HEK293 (cell line): ENCODE measurements around the gene ETHE1.

Source experiments
- CTCF ChIA-PET: fragments of 350-600 bp; formaldehyde crosslinking; extraction: SDS; loops from one replicate; lab custom pipeline; 2021; ENCODE audit warnings: antibody characterized with exemption; lab: Yijun Ruan, JAX
- POLR2A ChIA-PET: fragments of 300-600 bp; formaldehyde crosslinking; extraction: SDS; loops from one replicate; lab custom pipeline; 2020; ENCODE audit warnings: antibody characterized with exemption, inconsistent platforms; lab: Yijun Ruan, JAX
- H3K27ac ChIP-seq: fragments of 200-500 bp; sonication (Bioruptor generic); 2 replicates; pipeline ENCODE4 v1.5.1; 2014; ENCODE audit warnings: low read depth, low read length, control low read depth, inconsistent platforms; ENCODE audit errors: extremely low read depth
- H3K36me3 ChIP-seq, 2 experiments: fragments of 200-500 bp in 1 of 2; sonication (Bioruptor generic) in 1 of 2; 1 replicate in 1 of 2; 2 replicates in 1 of 2; pipeline ENCODE4 v1.5.1; 2014 to 2017; ENCODE audit warnings: inconsistent platforms in 2 of 2, low read length in 2 of 2; ENCODE audit not compliant: control insufficient read depth in 2 of 2, insufficient read depth in 1 of 2
- H3K4me1 ChIP-seq: fragments of 200-500 bp; sonication (Bioruptor generic); 2 replicates; pipeline ENCODE4 v1.5.1; 2014; ENCODE audit warnings: mild to moderate bottlenecking, low read length, inconsistent platforms; ENCODE audit not compliant: control insufficient read depth, insufficient read depth
- H3K4me3 ChIP-seq: 2 replicates; pipeline ENCODE4 v1.5.1; 2011; ENCODE audit warnings: low read depth, mild to moderate bottlenecking, control low read depth, low read length, moderate library complexity
- H3K9me3 ChIP-seq: fragments of 200-500 bp; sonication (Bioruptor generic); 2 replicates; pipeline ENCODE4 v1.5.1; 2014; ENCODE audit warnings: low read depth, low read length, inconsistent platforms; ENCODE audit not compliant: control insufficient read depth, insufficient read depth
- BCL6B ChIP-seq: fragments of 450-650 bp; formaldehyde crosslinking; IDR thresholded peaks from 2 replicates; pipeline ENCODE4 v1.5.1; 2017; ENCODE audit warnings: missing biosample characterization, missing genetic modification characterization
- GLIS1 ChIP-seq: fragments of 450-650 bp; formaldehyde crosslinking; IDR thresholded peaks from 2 replicates; pipeline ENCODE4 v1.5.1; 2016; ENCODE audit warnings: missing biosample characterization, missing genetic modification characterization
- MZF1 ChIP-seq: fragments of 450-650 bp; formaldehyde crosslinking; IDR thresholded peaks from 2 replicates; pipeline ENCODE4 v1.5.1; 2017; ENCODE audit warnings: missing biosample characterization, missing genetic modification characterization, borderline replicate concordance
- PRDM2 ChIP-seq: fragments of 450-650 bp; formaldehyde crosslinking; IDR thresholded peaks from 2 replicates; pipeline ENCODE4 v1.5.1; 2016; ENCODE audit warnings: missing biosample characterization, missing genetic modification characterization, borderline replicate concordance
- SCRT2 ChIP-seq: fragments of 450-650 bp; formaldehyde crosslinking; IDR thresholded peaks from 2 replicates; pipeline ENCODE4 v1.5.1; 2016; ENCODE audit warnings: missing biosample characterization, missing genetic modification characterization
- TSHZ1 ChIP-seq: fragments of 450-650 bp; formaldehyde crosslinking; IDR thresholded peaks from 2 replicates; pipeline ENCODE4 v1.5.1; 2016; ENCODE audit warnings: missing biosample characterization, missing genetic modification characterization, borderline replicate concordance
- ZBTB17 ChIP-seq: fragments of 450-650 bp; formaldehyde crosslinking; IDR thresholded peaks from 2 replicates; pipeline ENCODE4 v1.5.1; 2016; ENCODE audit warnings: missing biosample characterization, missing genetic modification characterization
- ZBTB20 ChIP-seq: fragments of 450-650 bp; formaldehyde crosslinking; IDR thresholded peaks from 2 replicates; pipeline ENCODE4 v1.5.1; 2016; ENCODE audit warnings: missing biosample characterization, missing genetic modification characterization
- ZBTB6 ChIP-seq: fragments of 450-650 bp; formaldehyde crosslinking; IDR thresholded peaks from 2 replicates; pipeline ENCODE4 v1.5.1; 2017; ENCODE audit warnings: missing biosample characterization, missing genetic modification characterization
- ZFHX2 ChIP-seq: fragments of 450-650 bp; formaldehyde crosslinking; conservative IDR thresholded peaks from 2 replicates; pipeline ENCODE4 v1.5.1; 2016; ENCODE audit warnings: missing biosample characterization, missing genetic modification characterization
- ZFP37 ChIP-seq: fragments of 450-650 bp; formaldehyde crosslinking; IDR thresholded peaks from 2 replicates; pipeline ENCODE4 v1.5.1; 2016; ENCODE audit warnings: missing biosample characterization, missing genetic modification characterization
- ZIC2 ChIP-seq: fragments of 450-650 bp; formaldehyde crosslinking; IDR thresholded peaks from 2 replicates; pipeline ENCODE4 v1.5.1; 2016; ENCODE audit warnings: missing biosample characterization, missing genetic modification characterization
- ZNF121 ChIP-seq: fragments of 450-650 bp; formaldehyde crosslinking; IDR thresholded peaks from 2 replicates; pipeline ENCODE4 v1.5.1; 2016; ENCODE audit warnings: missing biosample characterization, missing genetic modification characterization
- ZNF133 ChIP-seq: fragments of 450-650 bp; formaldehyde crosslinking; IDR thresholded peaks from 2 replicates; pipeline ENCODE4 v1.5.1; 2016; ENCODE audit warnings: missing biosample characterization, missing genetic modification characterization
- ZNF433 ChIP-seq: fragments of 450-650 bp; formaldehyde crosslinking; IDR thresholded peaks from 2 replicates; pipeline ENCODE4 v1.5.1; 2016; ENCODE audit warnings: missing biosample characterization, missing genetic modification characterization, low read depth
- ZNF521 ChIP-seq: fragments of 450-650 bp; formaldehyde crosslinking; IDR thresholded peaks from 2 replicates; pipeline ENCODE4 v1.5.1; 2017; ENCODE audit warnings: missing biosample characterization, mild to moderate bottlenecking, missing genetic modification characterization
- ZNF596 ChIP-seq: fragments of 450-650 bp; IDR thresholded peaks from 2 replicates; pipeline ENCODE4 v1.5.0; 2018; ENCODE audit warnings: missing biosample characterization, mild to moderate bottlenecking, missing genetic modification characterization, moderate library complexity
- ZNF654 ChIP-seq: fragments of 450-650 bp; formaldehyde crosslinking; IDR thresholded peaks from 2 replicates; pipeline ENCODE4 v1.5.1; 2016; ENCODE audit warnings: low read depth, missing biosample characterization, missing genetic modification characterization
- ZNF664 ChIP-seq: fragments of 450-650 bp; formaldehyde crosslinking; IDR thresholded peaks from 2 replicates; pipeline ENCODE4 v1.5.1; 2016; ENCODE audit warnings: missing biosample characterization, missing genetic modification characterization
- ZNF704 ChIP-seq: fragments of 450-650 bp; formaldehyde crosslinking; IDR thresholded peaks from 2 replicates; pipeline ENCODE4 v1.5.1; 2016; ENCODE audit warnings: missing biosample characterization, missing genetic modification characterization
- ZNF843 ChIP-seq: fragments of 450-650 bp; formaldehyde crosslinking; IDR thresholded peaks from 2 replicates; pipeline ENCODE4 v1.5.1; 2016; ENCODE audit warnings: missing biosample characterization, missing genetic modification characterization

ETHE1 gene

GRCh38 chr19:43575156-43575950, 48.4 kb upstream of the ETHE1 start, which contains the start of the genes PINLYP and XRCC1 (continued):
- TF ChIP-seq ZFP37 (tag by site-specific recombination): peak; percentile 44; the same call in 1 of the 2 replicates
- no peak for TF ChIP-seq BCL6B (tag by site-specific recombination)
- peak; percentile 88 for TF ChIP-seq ZFHX2
- no peak for TF ChIP-seq ZBTB6 (tag by site-specific recombination)

GRCh38 chr19:43574424-43575155, 47.6 kb upstream of the ETHE1 start:
- Histone ChIP-seq H3K9me3 (no peaks in the 10 kb centered on the region), H3K27ac (peak overlapping the region; percentile 80), H3K4me1 (peaks cover 39% of the 10 kb centered on the region), H3K4me3 (peak overlapping the region; percentile 73), H3K36me3 (peaks cover 25 to 37% of the 10 kb centered on the region in 2 experiments)
- ChIA-PET POLR2A (interaction anchor here (0.7 to 2.9 kb wide), 9 partner anchors 11 to 180 kb away, joined by 3 to 23 read pairs (median 4); partner anchors contain the start of genes IRGQ, SMG9 and ZNF576), CTCF (interaction anchor here (0.6 to 12.5 kb wide), 11 partner anchors 19 to 242 kb away, joined by 3 to 167 read pairs (median 3); partner anchors contain the start of gene IRGQ)
- peak; percentile 88 for TF ChIP-seq SCRT2 (tag by site-specific recombination)
- no peak for TF ChIP-seq PRDM2 (tag by site-specific recombination)
- 0 out of 2 replicates have a peak, but pooled peaks have one; percentile 23 for TF ChIP-seq ZBTB20 (tag by site-specific recombination)
- TF ChIP-seq ZNF133 (tag by site-specific recombination): no peak
- peak; percentile 50; the same call in 1 of the 2 replicates for TF ChIP-seq ZBTB17
- TF ChIP-seq GLIS1 (tag by site-specific recombination): peak; percentile 34; the same call in 1 of the 2 replicates
- TF ChIP-seq ZNF654 (tag by site-specific recombination): no peak
- TF ChIP-seq ZNF121: peak; percentile 83
- 0 out of 2 replicates have a peak, but pooled peaks have one; percentile 18 for TF ChIP-seq ZNF664 (tag by site-specific recombination)
- TF ChIP-seq ZNF433: no peak
- TF ChIP-seq ZNF521 (tag by site-specific recombination): no peak
- no peak for TF ChIP-seq ZNF704 (tag by site-specific recombination)
- TF ChIP-seq ZIC2 (tag by site-specific recombination): 0 out of 2 replicates have a peak, but pooled peaks have one; percentile 11
- no peak for TF ChIP-seq ZNF843
- TF ChIP-seq MZF1 (tag by site-specific recombination): 0 out of 2 replicates have a peak, but pooled peaks have one; percentile 23
- TF ChIP-seq ZNF596 (tag by site-specific recombination): no peak
- no peak for TF ChIP-seq TSHZ1 (tag by site-specific recombination)
